GM18870 (cell line): ENCODE data around the gene CHST1.

Experiments used
- ATAC-seq: cut with Tn5 transposase; IDR thresholded peaks from one replicate; pipeline ENCODE4 v1.9.1; 2021; ENCODE audit warnings: moderate library complexity; ENCODE audit not compliant: unreplicated experiment

Gene CHST1

DNA sequence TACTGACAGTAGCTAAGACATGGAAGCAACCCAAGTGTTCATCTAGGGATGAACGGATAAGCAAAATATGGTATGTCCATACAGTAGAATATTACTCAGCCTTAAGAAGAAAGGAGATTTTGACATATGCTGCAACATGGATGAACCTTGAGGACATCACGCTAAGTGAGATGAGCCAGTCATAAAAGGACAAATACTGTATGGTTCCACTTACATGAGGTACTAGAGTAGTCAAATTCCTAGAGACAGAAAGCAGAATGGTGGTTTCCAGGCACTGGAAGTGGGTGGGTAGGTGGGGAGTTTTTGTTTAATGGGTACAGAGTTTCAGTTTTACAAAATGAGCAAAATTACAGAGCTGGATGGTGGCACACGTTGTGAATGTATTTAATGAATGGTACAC lies 18.1 kb downstream of the CHST1 start:
- ATAC-seq: no peak

DNA sequence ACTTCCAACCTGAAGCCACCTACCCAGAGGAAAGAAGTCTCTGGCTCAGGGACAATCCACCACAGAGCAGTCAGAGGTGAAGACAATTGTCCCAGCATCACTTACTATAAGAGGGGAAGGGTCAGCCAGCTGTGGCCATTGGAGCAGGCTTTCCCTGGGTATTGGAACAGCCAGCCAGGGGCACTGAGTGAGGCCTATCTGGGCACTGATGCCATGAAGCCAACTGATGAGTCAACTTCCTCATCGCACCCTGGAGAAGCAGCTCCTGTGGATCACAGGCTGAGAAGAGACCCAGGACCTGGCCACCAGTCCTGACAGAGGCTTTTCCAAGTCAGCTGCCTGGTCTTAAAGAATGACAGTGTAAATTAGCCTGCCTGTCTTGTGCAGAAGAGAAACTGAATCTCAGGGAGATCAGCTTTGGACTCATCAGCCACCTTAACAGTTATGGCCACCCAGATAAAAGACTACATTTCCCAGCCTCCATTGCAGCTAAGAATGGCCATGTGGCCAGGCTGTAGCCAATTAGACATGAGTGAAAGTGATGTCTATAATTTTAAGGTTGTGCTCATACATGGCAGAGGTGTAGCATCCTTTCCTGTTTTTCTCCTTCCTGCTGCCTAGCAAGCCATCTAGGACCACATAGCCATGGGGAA lies 19.0 kb downstream of the CHST1 start:
- ATAC-seq: no peak

DNA sequence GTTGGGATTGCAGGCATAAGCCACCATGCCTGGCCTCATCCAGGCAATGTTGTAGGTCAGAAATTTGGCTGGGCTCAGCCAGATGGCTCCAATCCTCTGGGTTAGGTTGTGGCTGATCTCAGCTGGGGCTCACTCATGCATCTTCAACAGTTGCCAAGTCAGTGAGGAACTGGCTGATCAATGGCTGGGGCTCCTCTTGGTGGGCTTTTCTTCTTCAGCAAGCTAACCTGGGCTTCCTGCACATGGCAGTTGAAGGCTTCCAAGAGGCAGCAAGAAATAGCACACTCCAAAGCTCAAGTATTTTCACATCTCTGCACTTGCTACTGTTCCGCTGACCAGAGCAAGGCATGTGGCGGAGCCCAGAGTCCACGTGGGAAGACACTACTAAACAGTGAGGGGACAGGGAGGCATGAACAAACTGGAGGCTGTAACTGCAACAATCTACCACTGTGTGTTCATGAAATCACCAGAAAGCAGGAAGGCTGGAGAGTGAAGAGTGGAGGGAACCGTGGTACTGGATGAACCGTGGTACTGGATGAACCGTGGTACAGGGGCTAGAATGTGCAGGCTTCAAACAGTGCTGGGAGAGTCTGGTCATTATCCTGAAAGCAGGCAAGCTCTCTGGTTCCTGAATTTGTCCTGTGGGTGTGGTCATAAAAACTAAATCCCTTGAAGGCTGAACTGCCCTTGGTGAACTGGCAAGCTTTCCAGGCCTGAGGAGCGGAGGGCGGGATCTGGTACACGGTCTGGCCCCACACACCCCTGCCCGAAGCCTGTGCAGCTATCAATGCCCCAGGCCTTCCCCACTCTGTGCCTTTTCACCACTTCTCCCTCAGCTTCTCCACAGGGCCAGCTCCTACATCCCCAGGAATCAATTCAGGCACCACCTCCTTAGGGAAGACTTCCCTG lies 20.2 kb downstream of the CHST1 start:
- no peak for ATAC-seq

DNA sequence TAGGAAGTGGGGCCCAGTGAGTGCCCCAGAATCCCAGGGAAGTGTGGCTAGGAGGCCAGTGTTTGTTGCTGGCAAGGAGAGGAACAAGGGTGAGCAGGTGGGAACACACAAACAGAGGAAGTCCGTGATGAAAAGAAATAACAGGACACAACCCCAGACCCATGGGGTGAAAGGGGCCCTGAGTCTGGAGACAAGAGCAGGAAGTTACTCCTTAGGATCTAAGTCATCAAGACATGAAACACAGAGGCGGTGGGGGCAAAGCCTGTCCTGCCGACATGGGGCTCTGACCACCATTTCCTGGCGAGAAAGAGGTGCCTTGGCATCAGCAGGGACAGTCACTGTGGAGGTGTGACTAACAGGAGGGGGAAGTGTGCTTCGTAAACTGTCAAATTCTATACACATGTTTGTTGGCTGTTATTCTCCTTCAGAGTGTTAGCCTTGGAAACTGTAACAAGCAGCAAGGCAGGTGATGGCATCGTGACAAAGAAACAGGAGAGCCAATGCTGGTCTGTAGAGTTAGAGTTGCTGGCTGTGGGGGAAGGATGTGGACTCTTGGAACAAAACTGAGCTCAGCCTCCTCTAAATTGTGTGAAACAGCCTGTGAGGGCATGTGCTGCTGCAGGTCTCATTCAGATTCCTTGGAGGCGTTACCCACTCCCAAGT lies 21.7 kb downstream of the CHST1 start:
- no peak for ATAC-seq

DNA sequence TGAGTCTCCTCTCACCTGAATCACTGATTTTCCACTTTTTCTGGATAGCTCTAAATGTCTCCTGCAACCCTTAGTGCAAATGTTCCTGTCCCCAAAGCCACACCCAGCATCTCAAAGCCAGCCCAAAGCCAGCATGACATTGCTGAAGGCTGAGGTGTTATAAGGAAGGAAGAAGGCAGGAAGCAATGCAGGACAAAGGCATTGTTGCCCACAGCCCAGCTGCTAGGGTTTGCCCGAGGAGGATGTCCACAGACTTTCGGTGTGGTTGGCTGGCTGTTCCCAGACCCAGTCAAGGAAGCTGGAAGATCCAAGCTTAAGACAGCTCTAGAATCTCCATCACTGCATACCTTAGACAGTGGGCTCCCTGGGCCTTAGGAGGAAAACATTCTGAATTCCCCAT lies 23.5 kb downstream of the CHST1 start:
- no peak for ATAC-seq

DNA sequence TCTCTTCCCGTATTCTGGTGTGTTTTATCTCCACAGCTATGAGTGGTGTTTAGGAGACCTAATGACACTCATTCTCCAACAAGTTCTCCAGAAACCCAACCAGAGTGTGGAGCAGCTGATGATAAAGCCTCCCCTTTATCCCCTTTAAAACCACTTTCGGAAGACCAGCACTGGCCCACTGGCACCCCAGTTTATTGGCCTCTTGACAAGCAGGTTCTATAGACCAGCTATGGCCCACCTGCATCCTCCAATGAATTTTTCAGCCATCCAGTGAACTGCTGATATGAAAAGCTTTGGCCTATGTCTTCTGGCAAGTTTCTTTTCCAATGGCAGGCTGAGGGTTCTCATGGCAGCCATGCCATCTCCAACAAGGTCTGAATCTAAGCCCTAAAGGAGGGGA lies 27.4 kb downstream of the CHST1 start:
- no peak for ATAC-seq

DNA sequence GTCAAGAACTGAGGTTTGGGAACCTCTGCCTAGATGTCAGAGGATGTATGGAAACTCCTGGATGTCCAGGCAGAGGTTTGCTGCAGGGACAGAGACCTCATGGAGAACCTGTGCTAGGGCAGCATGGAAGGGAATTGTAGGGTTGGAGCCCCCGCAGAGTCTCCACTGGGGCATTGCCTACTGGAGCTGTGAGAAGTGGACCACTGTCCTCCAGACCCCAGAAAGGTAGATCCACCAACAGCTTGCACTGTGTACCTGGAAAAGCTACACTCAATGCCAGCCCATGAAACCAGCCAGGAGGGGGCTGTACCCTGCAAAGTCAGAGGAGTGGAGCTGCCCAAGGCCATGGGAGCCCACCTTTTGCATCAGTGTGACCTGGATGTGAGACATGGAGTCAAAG lies 29.5 kb downstream of the CHST1 start:
- no peak for ATAC-seq

DNA sequence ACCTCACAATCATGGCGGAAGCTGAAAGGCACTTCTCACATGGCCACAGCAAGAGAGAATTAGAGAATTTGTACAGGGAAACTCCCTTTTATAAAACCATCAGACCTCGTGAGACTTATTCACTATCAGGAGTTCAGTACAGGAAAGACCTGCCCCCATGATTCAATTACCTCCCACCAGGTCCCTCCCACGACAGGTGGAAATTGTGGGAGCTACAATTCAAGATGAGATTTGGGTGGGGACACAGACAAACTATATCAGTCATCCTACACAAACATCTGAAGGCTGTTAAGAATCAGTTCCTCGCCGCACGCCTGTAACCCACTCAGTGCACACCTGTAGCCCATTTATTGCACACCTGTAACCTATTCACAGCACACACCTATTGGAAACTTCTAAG lies 39.8 kb downstream of the CHST1 start:
- no peak for ATAC-seq

DNA sequence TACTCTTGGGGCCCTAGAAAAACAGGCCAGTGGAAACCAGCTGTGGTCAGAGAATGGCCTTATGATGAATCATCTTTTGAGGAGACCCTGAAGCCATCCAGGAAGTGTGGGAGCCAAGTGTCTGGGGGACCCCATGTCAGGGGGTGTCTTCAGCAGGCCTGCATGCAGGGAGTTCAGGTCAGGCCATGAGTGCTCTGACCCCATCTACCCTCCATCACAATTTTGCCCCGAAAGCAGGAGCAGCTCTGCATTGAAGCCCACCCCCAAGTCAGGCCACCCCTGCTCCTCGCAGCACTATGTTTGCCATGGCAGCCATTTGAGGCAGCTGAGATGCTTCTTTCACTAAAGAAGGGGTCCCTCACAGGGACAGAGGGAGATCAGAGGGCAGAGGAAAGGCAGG lies 41.3 kb downstream of the CHST1 start:
- ATAC-seq: no peak

DNA sequence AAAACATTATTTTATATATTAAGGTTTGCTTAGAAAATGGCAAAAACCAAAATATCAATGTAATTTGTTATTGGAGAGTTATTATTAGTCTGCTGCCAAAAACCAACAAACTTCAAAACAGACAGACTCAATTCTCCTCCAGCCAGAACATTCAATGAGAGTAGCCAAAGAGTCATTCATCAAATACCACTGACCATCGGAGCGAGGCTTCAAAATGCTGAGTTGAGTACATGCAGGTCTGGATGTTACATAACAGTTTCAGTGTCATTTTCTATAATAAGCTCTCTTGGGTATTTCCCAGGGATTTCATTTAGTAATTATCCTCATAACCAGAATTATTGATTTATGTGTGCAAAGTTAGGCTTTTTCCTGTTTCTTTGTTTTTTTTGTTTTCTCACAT lies 42.6 kb downstream of the CHST1 start:
- no peak for ATAC-seq

DNA sequence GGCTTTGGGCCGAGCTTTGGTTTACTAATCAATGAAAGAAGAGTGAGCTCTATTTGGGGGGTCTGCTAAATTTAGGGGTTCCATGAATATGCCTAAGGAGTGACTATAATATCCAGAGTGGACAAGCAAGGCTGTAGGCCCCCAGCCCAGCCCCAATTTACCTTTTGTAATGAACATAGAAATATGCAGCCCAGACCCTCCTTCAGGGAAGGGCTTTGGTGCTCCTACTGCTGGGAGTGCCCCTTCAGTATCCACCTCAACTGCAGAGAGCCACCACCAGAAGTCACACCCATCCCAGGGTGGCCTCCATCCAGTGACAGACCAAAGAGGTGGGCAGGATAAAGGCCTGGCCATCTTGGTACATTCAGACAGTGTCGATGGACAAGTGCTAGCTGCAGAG lies 43.1 kb downstream of the CHST1 start:
- ATAC-seq: no peak

DNA sequence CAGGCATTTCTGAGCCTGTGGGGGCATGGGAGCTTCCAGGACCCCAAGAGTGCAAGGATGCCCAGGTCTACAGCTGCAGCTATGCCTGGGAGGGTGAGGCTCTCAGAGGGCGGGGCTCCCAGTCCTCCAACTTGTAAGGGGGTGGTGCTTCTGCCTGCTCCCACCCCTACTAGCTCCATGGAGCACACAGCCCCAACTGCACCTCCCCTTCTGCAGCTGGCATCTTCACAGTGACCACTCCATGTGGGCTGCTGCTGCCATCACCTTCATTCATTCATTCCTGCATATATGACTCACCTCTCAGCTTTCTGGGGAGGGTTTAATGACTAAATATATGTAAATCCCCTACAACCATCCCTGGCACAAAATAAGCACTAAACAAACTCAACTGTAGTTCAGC lies 43.8 kb downstream of the CHST1 start:
- no peak for ATAC-seq

DNA sequence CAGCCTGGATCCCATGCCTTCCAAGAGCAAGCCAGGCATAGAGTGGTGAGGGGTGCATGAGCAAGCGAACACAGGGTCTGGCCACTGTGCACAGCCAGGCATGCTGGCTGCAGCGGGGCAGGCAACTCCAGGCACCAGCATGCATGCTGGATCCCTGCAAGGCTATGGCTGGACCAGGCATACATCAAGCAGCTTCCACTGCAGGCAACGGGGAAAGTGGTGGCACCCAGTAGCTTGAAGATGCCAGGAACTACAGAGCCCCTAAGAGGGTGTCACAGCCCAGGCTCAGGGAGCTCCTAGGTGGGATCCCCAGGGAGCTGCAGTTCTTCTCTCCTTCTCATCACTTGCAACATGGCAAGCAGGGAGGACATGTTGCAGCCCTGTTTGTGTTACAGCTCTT lies 45.2 kb downstream of the CHST1 start:
- no peak for ATAC-seq

DNA sequence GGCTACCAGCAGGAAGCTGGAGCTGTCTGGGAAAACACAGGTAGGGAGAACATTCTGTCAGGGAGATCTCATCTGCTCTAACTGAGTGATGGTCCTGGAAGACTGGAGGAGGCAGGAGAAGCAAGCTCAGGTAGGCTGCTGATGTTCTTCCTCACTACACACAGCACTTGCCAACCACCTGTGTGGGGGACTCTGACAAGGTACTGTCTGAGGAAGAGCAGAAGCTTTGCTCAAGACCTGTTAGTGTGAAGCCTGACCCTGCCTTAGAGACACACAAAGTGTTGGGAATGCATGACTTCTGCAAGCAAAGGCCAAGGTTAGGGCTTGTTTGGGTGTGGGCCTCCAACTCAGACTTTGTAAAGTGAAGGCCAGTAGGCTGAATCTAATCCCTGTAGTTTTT lies 46.5 kb downstream of the CHST1 start:
- ATAC-seq: no peak

DNA sequence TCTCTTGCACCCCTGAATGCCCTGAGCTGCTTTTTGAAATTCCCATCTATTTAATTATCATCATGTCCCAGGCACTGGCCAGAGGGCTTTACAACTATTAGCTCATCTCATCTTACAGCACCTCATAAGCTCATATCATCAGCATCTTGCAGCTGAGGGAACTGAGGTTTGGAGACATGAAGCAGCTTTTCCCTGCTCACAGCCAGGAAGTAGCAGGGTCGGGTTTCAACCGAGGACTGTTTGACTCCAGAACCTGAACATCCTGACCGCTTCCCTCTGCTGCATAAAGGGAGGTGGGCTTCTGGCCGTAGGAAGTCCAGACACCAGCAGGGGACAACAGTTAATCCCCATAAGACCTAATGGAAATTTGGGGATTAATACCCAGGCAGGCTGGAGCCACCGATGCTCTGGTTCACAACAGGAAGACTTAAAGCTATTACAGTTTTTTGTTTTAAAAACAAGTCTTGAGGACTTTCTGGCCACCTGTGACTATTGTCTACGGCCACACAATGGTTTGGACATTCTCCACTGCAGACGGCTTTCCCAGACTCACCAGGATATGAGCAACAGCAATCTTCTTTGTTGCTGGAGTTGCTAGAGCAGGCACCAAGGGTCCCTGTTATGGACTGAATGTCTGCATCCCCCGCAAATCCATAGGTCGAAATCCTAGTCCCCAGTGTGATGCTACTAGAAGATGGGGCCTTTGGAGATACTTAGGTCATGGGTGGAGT lies 47.4 kb downstream of the CHST1 start:
- ATAC-seq: no peak

DNA sequence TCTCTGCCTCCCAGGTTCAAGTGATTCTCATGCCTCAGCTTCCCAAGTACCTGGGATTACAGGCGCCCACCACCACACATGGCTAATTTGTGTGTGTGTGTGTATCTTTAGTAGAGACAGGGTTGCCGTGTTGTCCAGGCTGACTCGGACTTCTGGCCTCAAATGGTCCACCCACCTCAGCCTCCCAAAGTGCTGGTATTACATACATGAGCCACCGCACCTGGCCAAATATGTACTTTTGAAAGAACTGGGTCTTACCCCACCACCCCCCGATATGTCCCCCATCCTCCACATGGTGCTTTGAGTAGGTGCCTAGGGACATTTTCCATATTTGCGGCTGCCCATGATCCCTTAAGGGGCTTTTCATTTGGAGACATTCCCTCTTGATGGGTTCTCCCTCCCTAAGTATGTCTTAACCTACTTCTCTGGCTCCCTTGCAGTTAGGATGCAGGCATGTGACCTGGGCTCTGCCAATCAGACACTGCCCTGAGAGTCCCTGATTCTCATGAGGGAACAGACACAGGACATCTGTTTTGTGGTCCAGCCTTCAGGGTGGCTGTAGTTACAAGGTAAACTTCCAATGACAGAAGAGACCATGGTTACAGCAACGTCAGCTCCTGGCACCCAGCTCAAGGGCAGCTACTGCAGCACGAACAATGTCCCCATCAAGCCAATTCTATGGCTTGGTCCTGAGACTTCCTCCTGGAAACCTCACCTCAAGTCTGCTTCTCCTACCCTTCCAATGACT lies 48.4 kb downstream of the CHST1 start:
- ATAC-seq: no peak

DNA sequence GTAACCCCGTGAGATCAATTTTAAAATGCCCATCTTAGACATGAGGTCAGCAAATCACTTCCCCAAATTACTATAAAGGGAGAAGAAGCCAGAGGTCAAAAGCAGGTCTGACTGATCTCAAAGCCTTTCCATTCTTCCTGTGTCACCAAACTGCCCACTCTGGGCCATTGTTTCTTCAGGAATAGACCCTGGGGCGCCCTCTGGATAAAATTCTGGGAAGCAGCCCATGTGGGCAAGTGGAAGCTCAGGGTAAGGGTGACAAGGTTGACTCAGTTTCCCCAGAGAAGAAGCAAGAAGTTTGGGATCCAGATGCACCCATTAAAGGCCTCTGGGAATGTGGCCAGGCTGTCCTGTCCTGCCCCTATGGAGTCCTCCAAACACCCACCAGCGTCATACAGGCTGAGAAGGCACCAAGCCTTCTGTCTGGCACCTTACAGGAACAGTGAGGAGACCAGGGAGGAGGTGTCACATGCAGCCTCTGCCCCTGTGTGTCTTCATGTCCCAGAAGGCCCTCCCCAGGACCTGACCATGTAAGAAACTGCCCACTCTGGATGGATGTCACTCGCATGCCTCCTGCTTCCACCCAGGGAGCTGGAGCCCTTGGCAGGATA lies 50.1 kb downstream of the CHST1 start:
- no peak for ATAC-seq

DNA sequence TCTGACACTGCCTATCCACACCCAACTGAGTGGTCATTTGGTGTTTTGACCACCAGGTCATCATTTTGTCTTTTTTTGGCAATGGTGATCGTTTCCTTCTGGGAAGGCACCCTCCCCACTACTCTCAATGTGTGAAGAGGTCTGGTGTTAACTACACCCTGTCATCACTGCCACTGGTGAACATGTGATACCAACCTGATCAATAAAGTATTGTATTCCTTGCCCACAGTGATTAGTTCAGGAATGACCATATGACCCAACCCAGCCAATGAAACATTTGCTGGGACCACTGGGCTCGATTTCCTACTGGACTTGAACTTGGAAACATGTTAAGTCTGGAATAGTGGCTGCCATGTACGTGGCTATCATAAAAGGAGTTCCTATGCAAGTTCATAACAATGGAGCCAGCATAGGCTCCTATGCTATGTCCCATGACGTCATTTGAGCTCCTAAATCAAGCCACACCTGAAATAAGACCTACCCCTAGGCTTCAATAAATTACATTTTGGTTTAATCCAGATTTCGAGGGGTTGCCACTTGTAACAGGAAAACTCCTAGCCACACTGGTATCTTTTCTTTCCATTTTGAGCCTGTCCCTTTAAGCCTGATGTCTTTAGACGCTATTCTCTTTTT lies 51.1 kb downstream of the CHST1 start:
- ATAC-seq: no peak

DNA sequence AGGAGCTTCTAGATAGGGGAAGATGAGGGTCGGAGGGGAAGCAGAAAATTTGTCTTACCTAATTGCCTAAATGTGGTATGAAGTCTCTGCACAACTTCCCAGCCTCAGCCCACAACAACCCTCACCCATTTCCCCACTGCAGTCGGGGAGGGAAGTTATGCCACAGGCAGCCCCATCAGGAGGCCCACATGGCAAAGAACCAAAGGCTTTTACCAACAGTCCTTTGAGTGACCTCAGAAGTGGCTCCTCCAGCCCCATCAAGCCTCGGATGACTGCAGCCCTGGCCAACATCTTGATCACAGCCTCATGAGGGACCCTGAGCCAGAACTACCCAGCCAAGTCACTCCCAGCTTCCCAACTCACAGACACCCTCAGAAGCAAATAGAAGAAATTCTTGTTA lies 54.8 kb downstream of the CHST1 start:
- ATAC-seq: no peak

DNA sequence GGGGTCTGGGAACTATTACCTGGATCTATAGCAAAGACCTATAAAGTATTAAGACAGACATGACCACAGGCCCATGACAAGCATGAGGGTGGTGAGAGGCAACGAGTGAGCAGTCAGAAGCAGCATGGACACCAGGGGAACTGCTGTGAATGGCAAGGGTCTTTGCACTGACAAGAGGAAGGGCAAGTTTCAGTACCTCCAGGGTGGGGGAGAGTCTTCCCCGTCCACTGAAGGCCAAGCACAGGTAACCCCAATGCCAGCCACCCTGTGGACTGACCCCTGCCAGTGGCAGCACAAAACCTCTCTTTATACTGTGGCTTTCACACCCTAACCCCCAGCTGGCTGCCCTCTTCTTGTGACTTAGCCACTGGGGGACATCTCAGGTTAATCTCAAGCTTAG lies 55.5 kb downstream of the CHST1 start:
- ATAC-seq: no peak
